ENCODE data around the gene SLX4IP.

DNA sequence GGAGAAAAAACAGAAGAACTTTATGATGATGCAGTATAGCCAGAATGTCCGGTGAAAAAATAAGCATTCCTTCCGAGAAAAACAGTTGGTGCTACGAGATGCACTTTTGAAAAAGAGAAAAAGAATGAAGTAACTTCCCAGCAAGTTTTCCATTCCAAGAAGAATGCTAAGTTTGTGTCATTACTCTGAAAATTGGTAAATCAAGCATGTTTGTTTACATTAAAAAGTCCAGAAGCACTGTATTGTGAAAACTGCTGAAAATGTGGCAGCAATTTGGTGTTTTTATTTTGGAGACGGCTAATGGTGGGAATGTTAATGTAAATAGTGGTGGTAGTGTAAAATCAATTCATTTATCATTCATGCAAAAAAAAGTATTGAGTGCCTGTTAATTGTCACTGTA is 47.4 kb upstream of the SLX4IP start:
- no peak for TF ChIP-seq SRSF9 (IDR thresholded peaks at IDR 0.05; ENCODE audit: borderline replicate concordance, insufficient read depth, low read depth, low read length, poor library complexity, severe bottlenecking)
- TF ChIP-seq HNRNPUL1 (IDR thresholded peaks at IDR 0.05; ENCODE audit: low read depth, low read length), result no peak
- TF ChIP-seq, protein P1, sequence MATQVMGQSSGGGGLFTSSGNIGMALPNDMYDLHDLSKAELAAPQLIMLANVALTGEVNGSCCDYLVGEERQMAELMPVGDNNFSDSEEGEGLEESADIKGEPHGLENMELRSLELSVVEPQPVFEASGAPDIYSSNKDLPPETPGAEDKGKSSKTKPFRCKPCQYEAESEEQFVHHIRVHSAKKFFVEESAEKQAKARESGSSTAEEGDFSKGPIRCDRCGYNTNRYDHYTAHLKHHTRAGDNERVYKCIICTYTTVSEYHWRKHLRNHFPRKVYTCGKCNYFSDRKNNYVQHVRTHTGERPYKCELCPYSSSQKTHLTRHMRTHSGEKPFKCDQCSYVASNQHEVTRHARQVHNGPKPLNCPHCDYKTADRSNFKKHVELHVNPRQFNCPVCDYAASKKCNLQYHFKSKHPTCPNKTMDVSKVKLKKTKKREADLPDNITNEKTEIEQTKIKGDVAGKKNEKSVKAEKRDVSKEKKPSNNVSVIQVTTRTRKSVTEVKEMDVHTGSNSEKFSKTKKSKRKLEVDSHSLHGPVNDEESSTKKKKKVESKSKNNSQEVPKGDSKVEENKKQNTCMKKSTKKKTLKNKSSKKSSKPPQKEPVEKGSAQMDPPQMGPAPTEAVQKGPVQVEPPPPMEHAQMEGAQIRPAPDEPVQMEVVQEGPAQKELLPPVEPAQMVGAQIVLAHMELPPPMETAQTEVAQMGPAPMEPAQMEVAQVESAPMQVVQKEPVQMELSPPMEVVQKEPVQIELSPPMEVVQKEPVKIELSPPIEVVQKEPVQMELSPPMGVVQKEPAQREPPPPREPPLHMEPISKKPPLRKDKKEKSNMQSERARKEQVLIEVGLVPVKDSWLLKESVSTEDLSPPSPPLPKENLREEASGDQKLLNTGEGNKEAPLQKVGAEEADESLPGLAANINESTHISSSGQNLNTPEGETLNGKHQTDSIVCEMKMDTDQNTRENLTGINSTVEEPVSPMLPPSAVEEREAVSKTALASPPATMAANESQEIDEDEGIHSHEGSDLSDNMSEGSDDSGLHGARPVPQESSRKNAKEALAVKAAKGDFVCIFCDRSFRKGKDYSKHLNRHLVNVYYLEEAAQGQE (IDR thresholded peaks at IDR 0.05; ENCODE audit: borderline replicate concordance in 1 of 2, low read depth in 1 of 2, low read length in 2 of 2), result no peak
- no peak for TF ChIP-seq ARNT (IDR thresholded peaks at IDR 0.05)
